Coronary artery (tissue), 2 donors: ENCODE measurements around the gene LTF.

Experiments
- DNase-seq: peaks from one replicate; pipeline ENCODE4 v3.0.0-alpha.2; 2017; ENCODE audit warnings: low spot score
- H3K27ac ChIP-seq, 2 donors: fragments of 200-600 bp; sonication (generic); one replicate each; pipeline ENCODE4 v1.5.1; 2016 to 2019
- H3K4me3 ChIP-seq: fragments of 200-600 bp; sonication (generic); 2 replicates; pipeline ENCODE4 v1.5.1; 2016; ENCODE audit warnings: mild to moderate bottlenecking, moderate library complexity
- TF ChIP-seq, protein P1 (sequence below): fragments of 200-600 bp; sonication (generic); IDR thresholded peaks from one replicate; pipeline ENCODE4 v1.5.1; 2019; ENCODE audit warnings: antibody characterized with exemption

The LTF gene

DNA sequence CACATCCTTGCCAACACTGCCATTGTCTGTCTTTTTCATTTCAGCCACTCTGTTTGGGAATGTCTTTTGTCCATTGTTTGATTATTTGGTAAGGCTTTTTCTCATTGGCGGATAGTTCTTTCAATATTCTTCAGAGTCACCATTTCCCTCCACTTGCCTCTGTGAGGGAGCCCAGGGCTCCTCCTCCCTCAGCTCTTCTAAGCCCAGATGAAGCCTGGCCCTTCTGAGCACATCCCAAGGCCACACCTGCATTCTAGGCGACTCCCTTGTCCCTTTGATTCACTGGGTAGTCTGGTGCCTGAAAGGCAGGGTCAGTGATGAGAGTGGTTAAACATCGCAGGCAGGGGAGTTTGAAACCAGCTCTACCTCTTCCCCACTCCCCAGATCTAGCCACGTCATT, 12.4 kb upstream of the LTF start:
- TF ChIP-seq, protein P1, sequence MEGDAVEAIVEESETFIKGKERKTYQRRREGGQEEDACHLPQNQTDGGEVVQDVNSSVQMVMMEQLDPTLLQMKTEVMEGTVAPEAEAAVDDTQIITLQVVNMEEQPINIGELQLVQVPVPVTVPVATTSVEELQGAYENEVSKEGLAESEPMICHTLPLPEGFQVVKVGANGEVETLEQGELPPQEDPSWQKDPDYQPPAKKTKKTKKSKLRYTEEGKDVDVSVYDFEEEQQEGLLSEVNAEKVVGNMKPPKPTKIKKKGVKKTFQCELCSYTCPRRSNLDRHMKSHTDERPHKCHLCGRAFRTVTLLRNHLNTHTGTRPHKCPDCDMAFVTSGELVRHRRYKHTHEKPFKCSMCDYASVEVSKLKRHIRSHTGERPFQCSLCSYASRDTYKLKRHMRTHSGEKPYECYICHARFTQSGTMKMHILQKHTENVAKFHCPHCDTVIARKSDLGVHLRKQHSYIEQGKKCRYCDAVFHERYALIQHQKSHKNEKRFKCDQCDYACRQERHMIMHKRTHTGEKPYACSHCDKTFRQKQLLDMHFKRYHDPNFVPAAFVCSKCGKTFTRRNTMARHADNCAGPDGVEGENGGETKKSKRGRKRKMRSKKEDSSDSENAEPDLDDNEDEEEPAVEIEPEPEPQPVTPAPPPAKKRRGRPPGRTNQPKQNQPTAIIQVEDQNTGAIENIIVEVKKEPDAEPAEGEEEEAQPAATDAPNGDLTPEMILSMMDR = no peak
- peak; percentile 54 for DNase-seq
- no peak overlapping the region for H3K27ac ChIP-seq
- no peak overlapping the region for H3K4me3 ChIP-seq

DNA sequence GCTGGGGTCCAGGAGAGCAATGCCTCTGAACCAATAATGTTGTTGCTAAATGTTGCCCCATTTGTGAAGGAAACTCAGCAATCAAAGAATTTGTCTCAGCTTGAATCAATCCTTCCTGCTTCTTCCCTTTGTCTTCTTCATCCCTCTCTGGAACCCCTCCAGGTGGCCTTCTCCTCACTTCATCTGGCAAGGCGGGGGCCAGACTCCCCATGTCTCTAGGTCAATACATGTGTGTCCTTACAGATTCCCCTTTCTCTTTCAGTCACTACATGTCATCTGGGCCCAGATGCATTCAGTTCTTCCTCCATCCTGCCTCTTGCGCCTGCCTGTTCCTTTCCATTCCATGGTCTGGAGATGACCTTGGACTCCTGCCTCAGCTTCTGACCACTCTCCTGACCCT, 8.0 kb upstream of the LTF start:
- no peak for DNase-seq
- TF ChIP-seq, protein P1 = no peak
- Histone ChIP-seq H3K27ac (no peak overlapping the region), H3K4me3 (no peak overlapping the region)

DNA sequence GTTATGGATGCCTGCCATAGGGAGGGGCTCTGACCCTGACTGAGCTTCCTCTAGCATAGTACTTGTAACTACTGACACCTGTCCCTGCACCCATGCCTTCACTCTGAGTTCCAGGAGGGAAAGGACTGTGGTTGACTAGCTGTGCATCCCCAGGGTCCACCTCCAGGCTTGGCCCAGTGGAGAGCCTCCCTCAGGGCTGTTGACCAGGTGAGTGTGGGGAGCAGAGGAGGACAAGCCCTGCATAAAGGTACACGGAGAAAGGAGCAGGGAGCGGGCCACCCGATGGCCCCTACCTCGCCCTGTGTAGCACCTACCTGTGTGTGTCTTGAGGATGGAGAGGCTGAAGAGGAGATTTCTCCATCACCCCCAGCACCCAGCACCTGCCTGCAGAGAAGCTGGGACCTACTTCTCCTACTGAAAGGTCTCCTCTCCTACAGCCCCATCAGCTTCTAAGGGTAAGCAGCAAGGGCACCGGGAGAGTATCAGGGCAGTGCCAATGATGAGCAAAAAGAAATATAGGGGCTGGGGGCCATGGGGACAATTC, 6.7 kb upstream of the LTF start:
- peak; percentile 49 for DNase-seq
- TF ChIP-seq, protein P1 = no peak
- no peak overlapping the region for H3K4me3 ChIP-seq
- H3K27ac ChIP-seq = no peak overlapping the region

GRCh38 chr3:46470831-46471230, 6.1 kb upstream of the LTF start:
- TF ChIP-seq, protein P1 = no peak
- Histone ChIP-seq H3K27ac (no peak overlapping the region), H3K4me3 (no peak overlapping the region)
- peak; percentile 61 for DNase-seq

- H3K27ac ChIP-seq = no peak overlapping the region
- no peak overlapping the region for H3K4me3 ChIP-seq
- TF ChIP-seq, protein P1 = no peak
- DNase-seq = peak; percentile 43
These were observed 5.1 kb upstream of the LTF start for GRCh38 chr3:46469680-46470357.

DNA sequence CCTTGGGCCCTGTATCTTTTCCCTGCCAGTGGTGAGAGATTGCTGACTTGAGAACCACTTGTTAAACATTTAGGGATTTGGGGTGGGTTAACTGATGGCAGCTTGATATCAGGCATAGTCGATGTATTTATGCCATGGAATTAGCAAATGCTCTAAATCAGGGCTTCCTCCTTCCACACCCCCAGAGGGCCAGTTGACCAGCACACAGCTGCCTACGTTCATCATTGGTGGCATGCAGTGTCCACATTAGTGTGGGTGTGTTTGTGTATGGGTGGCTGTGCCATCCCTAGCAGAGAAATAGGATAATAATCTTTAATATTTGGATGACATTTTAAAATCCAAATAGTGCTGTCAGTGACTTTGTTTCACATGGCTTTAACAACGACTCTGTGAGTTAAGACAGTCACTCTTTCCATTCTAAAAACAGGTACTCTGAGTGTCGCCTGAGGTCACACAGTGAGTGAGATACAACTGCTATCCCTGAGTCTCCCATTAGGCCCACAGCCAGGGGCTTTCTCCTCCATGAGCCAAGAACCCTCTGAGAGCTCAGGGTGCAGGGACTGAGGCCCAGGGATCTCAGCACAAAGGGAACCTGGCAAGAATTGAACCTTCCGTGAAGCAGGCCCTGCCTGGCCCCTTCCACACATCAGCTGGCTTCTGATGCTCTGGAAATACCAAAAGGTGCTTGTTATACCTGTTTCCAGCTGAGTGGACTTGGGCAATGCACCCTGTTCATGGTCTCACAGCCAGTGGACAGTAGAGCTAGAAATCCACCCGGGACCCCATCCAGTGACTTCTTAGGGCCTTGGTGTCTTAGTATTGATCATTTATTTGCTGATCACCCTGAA, 4.3 kb upstream of the LTF start:
- TF ChIP-seq, protein P1 = no peak
- H3K27ac ChIP-seq = no peak overlapping the region
- no peak overlapping the region for H3K4me3 ChIP-seq
- peak; percentile 50 for DNase-seq
